HUES48 (cell line): Measurements from ENCODE around the gene RFX5.
"Not testable (repeated sequence)": the region's sequence is repeated elsewhere in the genome, so short reads cannot be mapped to it uniquely, and the experiment has no call there.

ENCODE experiments used
- H3K27ac ChIP-seq: one replicate; pipeline ENCODE4 v1.7.0; 2013; ENCODE audit warnings: low read depth, low read length, inconsistent platforms
- H3K27me3 ChIP-seq: 2 replicates; pipeline ENCODE4 v1.6.1; 2013; ENCODE audit warnings: mild to moderate bottlenecking, low read length; ENCODE audit not compliant: control insufficient read depth, insufficient read depth
- H3K36me3 ChIP-seq: 2 replicates; pipeline ENCODE4 v1.6.1; 2013; ENCODE audit warnings: low read length; ENCODE audit not compliant: control insufficient read depth, insufficient read depth
- H3K4me1 ChIP-seq: 2 replicates; pipeline ENCODE4 v1.6.1; 2013; ENCODE audit warnings: mild to moderate bottlenecking, low read length; ENCODE audit not compliant: control insufficient read depth, insufficient read depth
- H3K4me3 ChIP-seq: 2 replicates; pipeline ENCODE4 v1.5.1; 2013; ENCODE audit warnings: mild to moderate bottlenecking, low read depth, low read length
- H3K9ac ChIP-seq: 2 replicates; pipeline ENCODE4 v1.6.1; 2013; ENCODE audit warnings: mild to moderate bottlenecking, low read depth, low read length, moderate library complexity
- H3K9me3 ChIP-seq: 2 replicates; pipeline ENCODE4 v1.6.1; 2013; ENCODE audit warnings: low read length; ENCODE audit not compliant: control insufficient read depth, insufficient read depth

The RFX5 gene

GRCh38 chr1:151346769-151347522, at the start of gene RFX5:
Gene RFX5 (minus strand): TSS chr1:151347252. CDS start chr1:151346320, 932 bp downstream.
- Histone ChIP-seq H3K9ac (peak within 1 kb of the TSS; percentile 99), H3K36me3 (peaks cover 40% of the 10 kb centered on the region), H3K4me3 (peak within 1 kb of the TSS; percentile 93), H3K27ac (peak within 1 kb of the TSS; percentile 100), H3K27me3 (no peaks in the 10 kb centered on the region), H3K9me3 (peaks cover 9% of the 10 kb centered on the region), H3K4me1 (peaks cover 16% of the 10 kb centered on the region)

GRCh38 chr1:151396265-151396664, 49.2 kb upstream of the RFX5 start:
- H3K27ac ChIP-seq, H3K9me3 ChIP-seq, H3K27me3 ChIP-seq, H3K4me1 ChIP-seq, H3K9ac ChIP-seq, H3K4me3 ChIP-seq: not testable (repeated sequence)
- H3K36me3 ChIP-seq, result peaks cover 10% of the 10 kb centered on the region

GRCh38 chr1:151393583-151393982, 46.5 kb upstream of the RFX5 start:
- H3K4me3 ChIP-seq, result no peak overlapping the region
- H3K4me1 ChIP-seq, result no peaks in the 10 kb centered on the region
- no peak overlapping the region for H3K27ac ChIP-seq
- no peaks in the 10 kb centered on the region for H3K36me3 ChIP-seq
- no peaks in the 10 kb centered on the region for H3K27me3 ChIP-seq
- H3K9ac ChIP-seq, result no peak overlapping the region
- H3K9me3 ChIP-seq, result no peaks in the 10 kb centered on the region

GRCh38 chr1:151391079-151391563, 44.1 kb upstream of the RFX5 start:
- H3K9me3 ChIP-seq, result no peaks in the 10 kb centered on the region
- H3K36me3 ChIP-seq, result no peaks in the 10 kb centered on the region
- H3K9ac ChIP-seq, result no peak overlapping the region
- H3K4me1 ChIP-seq, result no peaks in the 10 kb centered on the region
- no peak overlapping the region for H3K4me3 ChIP-seq
- no peaks in the 10 kb centered on the region for H3K27me3 ChIP-seq
- H3K27ac ChIP-seq, result no peak overlapping the region

- H3K9me3 ChIP-seq, H3K27me3 ChIP-seq, H3K9ac ChIP-seq, H3K4me3 ChIP-seq, H3K27ac ChIP-seq, H3K36me3 ChIP-seq, H3K4me1 ChIP-seq: not testable (repeated sequence)
Observed at GRCh38 chr1:151390221-151391078, 43.4 kb upstream of the RFX5 start.

- Histone ChIP-seq H3K9me3 (no peaks in the 10 kb centered on the region), H3K27ac (no peak overlapping the region), H3K27me3 (no peaks in the 10 kb centered on the region), H3K36me3 (no peaks in the 10 kb centered on the region), H3K9ac (no peak overlapping the region), H3K4me3 (no peak overlapping the region), H3K4me1 (no peaks in the 10 kb centered on the region)
Observed at GRCh38 chr1:151386002-151386401, 39.0 kb upstream of the RFX5 start.

GRCh38 chr1:151384584-151384983, 37.5 kb upstream of the RFX5 start:
- Histone ChIP-seq H3K9me3 (no peaks in the 10 kb centered on the region), H3K27me3 (no peaks in the 10 kb centered on the region), H3K36me3 (no peaks in the 10 kb centered on the region), H3K4me3 (no peak overlapping the region), H3K9ac (no peak overlapping the region), H3K4me1 (no peaks in the 10 kb centered on the region), H3K27ac (no peak overlapping the region)

GRCh38 chr1:151377150-151377884, 30.3 kb upstream of the RFX5 start:
- Histone ChIP-seq H3K9me3 (no peaks in the 10 kb centered on the region), H3K27me3 (no peaks in the 10 kb centered on the region), H3K9ac (no peak overlapping the region), H3K36me3 (no peaks in the 10 kb centered on the region), H3K4me3 (no peak overlapping the region), H3K4me1 (no peaks in the 10 kb centered on the region), H3K27ac (no peak overlapping the region)

- Histone ChIP-seq H3K9me3 (no peaks in the 10 kb centered on the region), H3K27ac (no peak overlapping the region), H3K4me1 (peaks cover 5% of the 10 kb centered on the region; the same call in 1 of the 2 replicates), H3K9ac (no peak overlapping the region), H3K27me3 (no peaks in the 10 kb centered on the region), H3K36me3 (no peaks in the 10 kb centered on the region), H3K4me3 (no peak overlapping the region)
Observed at GRCh38 chr1:151373196-151373595, 26.1 kb upstream of the RFX5 start.

- Histone ChIP-seq H3K4me1 (peaks cover 5% of the 10 kb centered on the region; the same call in 1 of the 2 replicates), H3K27me3 (no peaks in the 10 kb centered on the region), H3K4me3 (peak within 1 kb of the TSS; percentile 58; the same call in 1 of the 2 replicates), H3K9ac (0 out of 2 replicates have a peak within 1 kb of the TSS, but pooled peaks have one; percentile 41), H3K36me3 (peaks cover 3% of the 10 kb centered on the region; the same call in 1 of the 2 replicates), H3K27ac (peak within 1 kb of the TSS; percentile 44), H3K9me3 (no peaks in the 10 kb centered on the region)
Observed at GRCh38 chr1:151372058-151372934, 25.2 kb upstream of the RFX5 start, which contains the start of gene SELENBP1. Gene SELENBP1 (minus strand): TSS chr1:151372705. CDS start chr1:151372641, 64 bp downstream.
